Limb (tissue), 2 donors: ENCODE data around the gene ENDOU.
"Not testable (repeated sequence)": the region's sequence is repeated elsewhere in the genome, so short reads cannot be mapped to it uniquely, and the experiment has no call there.

Source experiments
- DNase-seq, 2 donors: peaks; one replicate each; pipeline ENCODE4 v3.0.0-alpha.2; 2016; ENCODE audit errors: extremely low spot score in 2 of 2

The ENDOU gene

DNA sequence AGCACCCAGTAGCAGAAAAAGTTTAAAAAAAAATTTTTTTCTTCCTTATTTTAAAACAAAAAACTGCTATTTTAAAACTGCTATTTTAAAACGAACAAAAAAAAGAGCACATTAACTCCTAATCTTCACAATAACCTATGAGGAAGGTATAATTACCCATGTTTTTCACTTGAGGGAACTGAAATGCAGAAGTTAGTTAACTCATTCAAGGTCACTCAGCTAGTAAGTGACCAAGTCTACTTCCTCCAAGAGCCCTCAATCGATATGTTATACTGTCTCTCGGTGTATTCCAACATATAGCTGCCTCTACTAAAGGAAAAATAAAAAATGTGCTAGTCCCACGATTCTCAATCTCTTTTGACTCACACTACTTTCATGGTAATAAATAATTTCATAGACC is 27.2 kb downstream of the ENDOU start:
- DNase-seq = no peak

DNA sequence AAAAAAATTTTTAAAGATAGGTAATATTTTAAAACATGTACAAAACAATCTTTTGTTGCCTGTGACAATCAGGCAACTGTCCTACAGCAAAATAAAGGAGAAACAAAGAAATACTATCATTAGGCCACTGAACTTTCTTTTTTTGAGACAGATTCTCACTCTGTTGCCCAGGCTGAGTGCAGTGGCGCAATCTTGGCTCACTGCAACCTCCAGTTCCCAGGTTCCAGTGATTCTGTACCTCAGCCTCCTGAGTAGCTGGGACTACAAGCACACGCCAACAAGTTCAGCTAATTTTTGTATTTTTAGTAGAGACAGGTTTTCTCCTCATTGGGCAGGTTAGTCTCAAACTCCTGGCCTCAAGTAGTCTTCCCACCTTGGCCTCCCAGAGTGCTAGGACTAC is 36.1 kb downstream of the ENDOU start:
- DNase-seq = no peak

DNA sequence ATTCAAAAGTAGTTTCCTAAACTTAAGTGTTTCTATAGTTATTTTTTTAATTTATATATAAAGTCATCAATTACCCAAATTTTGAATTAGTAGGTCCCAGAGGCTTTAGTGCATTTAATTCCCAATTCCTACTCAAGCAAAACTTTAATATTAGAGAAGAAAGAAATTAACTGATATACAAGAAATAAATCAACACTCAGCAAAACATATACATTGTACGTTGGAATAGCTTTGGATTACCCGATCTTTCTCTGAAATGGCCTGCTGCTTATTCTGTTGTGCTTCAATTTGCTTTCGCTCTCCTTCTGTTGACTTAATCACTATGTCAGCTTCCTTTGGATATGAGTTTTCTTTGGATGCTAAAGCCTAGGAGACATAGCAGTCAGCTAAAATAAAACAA is 37.7 kb downstream of the ENDOU start:
- no peak for DNase-seq

DNA sequence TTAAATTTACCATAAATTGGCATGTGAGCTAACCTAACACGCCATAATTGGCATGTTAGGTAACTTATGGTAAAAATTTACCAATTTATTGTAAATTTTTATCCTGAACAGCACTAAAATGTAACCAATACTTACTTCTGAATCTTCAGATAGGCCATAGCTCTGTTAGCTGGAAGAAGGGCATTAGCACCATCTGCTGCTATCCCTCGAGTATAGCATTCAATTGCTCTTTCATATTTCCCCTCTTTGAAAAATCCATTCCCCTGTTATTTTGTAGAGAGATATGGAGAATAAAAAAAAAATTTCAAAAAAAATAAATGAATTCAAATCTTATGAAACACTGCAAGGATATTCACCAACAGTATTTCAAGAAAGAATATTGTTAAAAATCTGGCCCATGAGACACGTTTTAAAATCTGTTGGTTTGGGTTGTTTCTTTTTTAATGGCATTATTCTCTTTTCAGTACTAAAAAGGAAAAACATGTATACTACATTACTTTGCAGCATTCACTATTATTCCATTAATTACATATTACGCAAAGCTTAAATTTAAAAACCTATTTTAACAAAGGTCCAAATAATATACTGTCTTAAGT is 38.5 kb downstream of the ENDOU start:
- DNase-seq = peak in 1 of 2 donors; percentile 57

DNA sequence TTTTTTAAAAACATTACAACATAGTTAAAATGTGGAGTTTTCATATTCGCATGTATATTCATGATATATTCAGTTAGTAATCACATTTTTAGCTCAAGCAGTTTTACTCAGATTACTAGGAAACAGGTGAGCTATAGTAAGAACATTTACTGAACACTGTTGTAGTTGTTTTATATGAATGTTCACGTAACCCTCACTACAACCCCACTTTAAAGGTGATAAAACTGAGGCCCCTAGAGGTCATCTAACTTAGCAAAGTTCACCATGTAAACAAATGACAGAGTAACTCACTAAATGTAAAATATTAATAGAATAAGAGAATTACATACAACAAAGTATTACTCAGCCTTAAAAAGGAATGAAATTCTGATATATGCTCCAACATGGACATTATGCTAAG is 45.5 kb downstream of the ENDOU start:
- DNase-seq = no peak

DNA sequence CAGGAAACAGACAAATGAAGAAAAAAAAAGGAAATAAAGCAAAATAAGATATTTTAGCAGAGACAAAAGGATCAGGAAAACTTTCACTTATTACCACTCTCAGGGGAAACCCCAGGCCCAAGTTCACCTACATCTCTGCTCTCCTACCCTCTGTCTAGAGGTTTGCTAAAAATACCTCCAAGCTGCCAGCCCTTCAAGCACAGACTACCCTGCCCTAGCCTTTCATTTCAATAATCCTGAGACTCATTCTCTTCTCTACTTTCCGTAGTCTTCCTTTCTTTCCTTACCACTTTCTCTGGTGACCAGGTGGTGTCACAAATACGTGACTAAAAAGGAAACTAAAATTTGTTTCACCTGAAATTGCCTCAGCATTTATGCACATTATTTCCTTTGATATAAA is 53.2 kb downstream of the ENDOU start:
- no peak for DNase-seq

DNA sequence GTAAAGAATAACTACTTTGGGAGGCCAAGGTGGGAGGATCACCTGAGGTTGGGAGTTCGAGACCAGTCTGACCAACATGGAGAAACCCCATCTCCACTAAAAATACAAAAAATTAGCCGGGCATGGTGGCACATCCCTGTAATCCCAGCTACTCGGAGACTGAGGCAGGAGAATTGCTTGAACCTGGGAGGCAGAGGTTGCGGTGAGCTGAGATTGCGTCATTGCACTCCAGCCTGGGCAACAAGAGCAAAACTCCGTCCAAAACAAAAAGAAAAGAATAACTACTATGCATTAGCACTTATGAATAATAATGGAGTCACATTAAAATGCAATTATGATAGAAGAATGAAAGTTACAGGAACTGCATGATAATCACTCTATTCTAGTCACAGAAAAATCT is 57.4 kb downstream of the ENDOU start:
- DNase-seq = not testable (repeated sequence)
